Colonic mucosa (tissue), 4 donors: ENCODE measurements around the gene USP34. TPM values are rescaled to one million over a fixed set of nuclear protein-coding genes. Genes with fewer than 3 reads are reported as not detected.
A peak's percentile ranks its signal among the peaks of the same experiment; 100 is the strongest.
"Not testable (repeated sequence)": the region's sequence is repeated elsewhere in the genome, so short reads cannot be mapped to it uniquely, and the experiment has no call there.

Experiments used
- DNase-seq: peaks from one replicate; pipeline ENCODE4 v3.0.0-alpha.2; 2020
- H3K27ac ChIP-seq: fragments of 200-600 bp; one replicate; pipeline ENCODE4 v1.8.0; 2021
- H3K27me3 ChIP-seq: fragments of 200-600 bp; one replicate; pipeline ENCODE4 v1.8.0; 2021
- H3K36me3 ChIP-seq: fragments of 200-600 bp; one replicate; pipeline ENCODE4 v1.8.0; 2021
- H3K4me1 ChIP-seq: fragments of 200-600 bp; one replicate; pipeline ENCODE4 v1.8.0; 2021; ENCODE audit warnings: mild to moderate bottlenecking
- H3K4me3 ChIP-seq: fragments of 200-600 bp; one replicate; pipeline ENCODE4 v1.8.0; 2021
- H3K9ac ChIP-seq, 2 donors: one replicate each; pipeline ENCODE4 v1.7.0; 2013; ENCODE audit warnings: control low read depth in 2 of 2, low read depth in 2 of 2, low read length in 2 of 2
- H3K9me3 ChIP-seq: fragments of 200-600 bp; one replicate; pipeline ENCODE4 v1.8.0; 2021
- CTCF ChIP-seq: fragments of 200-600 bp; IDR thresholded peaks from one replicate; pipeline ENCODE4 v1.8.0; 2022; ENCODE audit warnings: antibody characterized with exemption, mild to moderate bottlenecking
- intact Hi-C: fragments of 100-400 bp; cut with DNase I; formaldehyde crosslinking; loops from one replicate; pipeline ENCODE4 v1.14.1; 2022
- total RNA-seq, 2 donors: library from RNA; stranded (reverse); fragmentation: NEBNext Ultra II Directional in 1 of 2; extraction: Animal tissue kit (Norgen Biotek cat#: 25700) in 1 of 2; gene quantifications; one replicate each; pipeline ENCODE4 v1.2.1, GENCODE V29; 2021
- donor health status: healthy.
- donor health status: DM: no; HTN: no; CAD: no.
- donor health status: DM: no; HTN: no; CAD: no.

Gene USP34
- total RNA-seq, 2 donors from 2014 or later, result 70.8 to 76.3 TPM

- TF ChIP-seq CTCF, result no peak
- DNase-seq, result no peak
- Histone ChIP-seq H3K36me3 (no peaks in the 10 kb centered on the region), H3K4me1 (no peaks in the 10 kb centered on the region), H3K9me3 (no peaks in the 10 kb centered on the region), H3K4me3 (no peak overlapping the region), H3K9ac (no peak overlapping the region), H3K27ac (no peak overlapping the region), H3K27me3 (no peaks in the 10 kb centered on the region)
- intact Hi-C loops, result no loop called here
These were observed 319.5 kb downstream of the USP34 start for GRCh38 chr2:61151436-61151835.

GRCh38 chr2:61149074-61149473 is 321.8 kb downstream of the USP34 start:
- Histone ChIP-seq H3K4me3 (no peak overlapping the region), H3K9ac (no peak overlapping the region), H3K9me3 (no peaks in the 10 kb centered on the region), H3K4me1 (no peaks in the 10 kb centered on the region), H3K27ac (no peak overlapping the region), H3K27me3 (no peaks in the 10 kb centered on the region), H3K36me3 (no peaks in the 10 kb centered on the region)
- no peak for DNase-seq
- no peak for TF ChIP-seq CTCF
- intact Hi-C loops, result no loop called here

- H3K4me3 ChIP-seq, H3K27me3 ChIP-seq, DNase-seq, H3K9me3 ChIP-seq, H3K4me1 ChIP-seq, H3K9ac ChIP-seq, H3K27ac ChIP-seq, H3K36me3 ChIP-seq, intact Hi-C loops: not testable (repeated sequence)
These were observed 322.8 kb downstream of the USP34 start for GRCh38 chr2:61148091-61148490.

- no peak for DNase-seq
- H3K27me3 ChIP-seq, result no peaks in the 10 kb centered on the region
- TF ChIP-seq CTCF, result no peak
- no peak overlapping the region for H3K27ac ChIP-seq
- no peaks in the 10 kb centered on the region for H3K36me3 ChIP-seq
- no peak overlapping the region for H3K9ac ChIP-seq
- intact Hi-C loops, result no loop called here
- H3K4me1 ChIP-seq, result no peaks in the 10 kb centered on the region
- no peak overlapping the region for H3K4me3 ChIP-seq
- H3K9me3 ChIP-seq, result no peaks in the 10 kb centered on the region
These were observed 324.9 kb downstream of the USP34 start for GRCh38 chr2:61145990-61146389.

GRCh38 chr2:61144697-61145268 is 326.1 kb downstream of the USP34 start:
- H3K27me3 ChIP-seq, result no peaks in the 10 kb centered on the region
- H3K9me3 ChIP-seq, result no peaks in the 10 kb centered on the region
- peak overlapping the region in 1 of 2 donors; percentile 69 for H3K9ac ChIP-seq
- TF ChIP-seq CTCF, result no peak
- peak overlapping the region; percentile 42 for H3K27ac ChIP-seq
- intact Hi-C loops, result no loop called here
- peak overlapping the region; percentile 24 for H3K4me3 ChIP-seq
- H3K4me1 ChIP-seq, result no peaks in the 10 kb centered on the region
- no peaks in the 10 kb centered on the region for H3K36me3 ChIP-seq
- DNase-seq, result peak; percentile 86

GRCh38 chr2:61141151-61141550 is 329.7 kb downstream of the USP34 start:
- intact Hi-C loops, result no loop called here
- H3K9ac ChIP-seq, result no peak overlapping the region
- H3K9me3 ChIP-seq, result no peaks in the 10 kb centered on the region
- TF ChIP-seq CTCF, result no peak
- no peak for DNase-seq
- no peak overlapping the region for H3K27ac ChIP-seq
- no peak overlapping the region for H3K4me3 ChIP-seq
- H3K36me3 ChIP-seq, result no peaks in the 10 kb centered on the region
- H3K4me1 ChIP-seq, result no peaks in the 10 kb centered on the region
- no peaks in the 10 kb centered on the region for H3K27me3 ChIP-seq
